Testis (tissue), 3 donors: ENCODE measurements around the gene ARHGEF40. TPM values are rescaled to one million over a fixed set of nuclear protein-coding genes. Genes with fewer than 3 reads are reported as not detected.

Experiments used
- DNase-seq: peaks from one replicate; pipeline ENCODE4 v3.0.0-alpha.2; 2019
- H3K27ac ChIP-seq, 2 donors: fragments of 200-600 bp; sonication (generic); one replicate each; pipeline ENCODE4 v1.5.1; 2019
- H3K27me3 ChIP-seq: fragments of 200-600 bp; sonication (generic); one replicate; pipeline ENCODE4 v1.5.1; 2019
- H3K36me3 ChIP-seq: fragments of 200-600 bp; sonication (generic); one replicate; pipeline ENCODE4 v1.5.1; 2017; ENCODE audit warnings: low read depth; ENCODE audit errors: missing control alignments
- H3K4me1 ChIP-seq: fragments of 200-600 bp; sonication (generic); one replicate; pipeline ENCODE4 v1.5.1; 2019
- H3K4me3 ChIP-seq, 2 donors: fragments of 200-600 bp; sonication (generic); one replicate each; pipeline ENCODE4 v1.5.1; 2017 to 2019
- H3K9me3 ChIP-seq: fragments of 200-600 bp; sonication (generic); one replicate; pipeline ENCODE4 v1.5.1; 2017
- CTCF ChIP-seq, 3 experiments: fragments of 450-650 bp in 2 of 3; fragments of 200-600 bp in 1 of 3; sonication (generic) in 1 of 3; IDR thresholded peaks; one replicate each; pipeline ENCODE4 v1.5.1; 2016 to 2019; ENCODE audit warnings: antibody characterized with exemption in 3 of 3, mild to moderate bottlenecking in 2 of 3, moderate library complexity in 1 of 3
- POLR2A ChIP-seq: fragments of 450-650 bp; IDR thresholded peaks from one replicate; pipeline ENCODE4 v1.6.1; 2017; ENCODE audit warnings: antibody characterized with exemption, mild to moderate bottlenecking, moderate library complexity
- WGBS, 2 donors: methylation state at CpG; one replicate each; pipeline ENCODE4 v1.1.5; 2018; 5-methylcytosine and 5-hydroxymethylcytosine counted together
- intact Hi-C: fragments of 100-400 bp; cut with DNase I; formaldehyde crosslinking; loops from one replicate; pipeline ENCODE4 v1.15.1; 2023; ENCODE audit warnings: low total_unique reads
- polyA plus RNA-seq: library from polyadenylated mRNA; stranded (reverse); fragments of 350-450 nt; fragmentation: Illumina TruSeq; extraction: RNeasy Lipid Tissue Mini Kit (QIAGEN cat#74804); gene quantifications from one replicate; pipeline ENCODE4 v1.2.3, GENCODE V29; 2014; ENCODE audit warnings: low read depth, low replicate concordance; ENCODE audit not compliant: insufficient read depth
- total RNA-seq, 2 donors: library from RNA; depleted of rRNA; stranded (reverse); fragments of >200 nt; gene quantifications; one replicate each; pipeline ENCODE4 v1.2.3, GENCODE V29; 2016

Gene ARHGEF40
- total and polyA plus RNA-seq, 3 donors from 2014 or later: 22.0 to 36.9 (median 30.5) TPM

DNA sequence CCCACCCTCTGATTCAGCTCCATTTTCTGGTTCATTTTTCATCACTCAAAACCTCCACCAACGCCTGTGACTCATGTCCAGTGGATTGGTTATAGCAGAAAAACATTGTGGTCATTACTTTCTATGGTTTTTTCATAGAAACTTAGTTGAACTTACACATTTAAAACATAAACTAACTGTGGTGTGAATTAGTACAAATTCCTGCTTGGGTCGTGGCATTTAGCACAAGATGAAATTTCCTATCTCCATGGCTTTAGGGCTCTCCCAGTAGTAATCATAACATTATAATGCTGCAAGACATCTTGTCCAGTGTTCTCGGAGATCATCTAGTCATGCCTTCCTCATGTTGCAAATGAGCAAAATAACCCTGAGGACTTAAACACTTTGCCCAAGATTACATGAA is 20.8 kb upstream of the ARHGEF40 start:
- WGBS, 2 donors: 46 to 57% methylated on average over 3 of the region's 3 CpGs
- H3K4me3 ChIP-seq: no peak overlapping the region
- no peaks in the 10 kb centered on the region for H3K9me3 ChIP-seq
- no peaks in the 10 kb centered on the region for H3K36me3 ChIP-seq
- H3K27ac ChIP-seq: no peak overlapping the region
- H3K27me3 ChIP-seq: no peaks in the 10 kb centered on the region
- intact Hi-C loops: no loop called here
- peaks cover 13% of the 10 kb centered on the region for H3K4me1 ChIP-seq
- no peak for TF ChIP-seq CTCF (IDR thresholded peaks at IDR 0.05)
- TF ChIP-seq POLR2A: no peak
- DNase-seq: no peak

- H3K9me3 ChIP-seq: no peaks in the 10 kb centered on the region
- H3K27me3 ChIP-seq: no peaks in the 10 kb centered on the region
- H3K4me1 ChIP-seq: peaks cover 13% of the 10 kb centered on the region
- WGBS, 2 donors: 89% methylated on average over 3 of the region's 3 CpGs
- intact Hi-C loops: no loop called here
- TF ChIP-seq POLR2A (no peak), CTCF (IDR thresholded peaks at IDR 0.05) (no peak)
- H3K27ac ChIP-seq: no peak overlapping the region
- H3K36me3 ChIP-seq: no peaks in the 10 kb centered on the region
- no peak for DNase-seq
- no peak overlapping the region for H3K4me3 ChIP-seq
Measured at GRCh38 chr14:21050597-21050996, 19.5 kb upstream of the ARHGEF40 start.

DNA sequence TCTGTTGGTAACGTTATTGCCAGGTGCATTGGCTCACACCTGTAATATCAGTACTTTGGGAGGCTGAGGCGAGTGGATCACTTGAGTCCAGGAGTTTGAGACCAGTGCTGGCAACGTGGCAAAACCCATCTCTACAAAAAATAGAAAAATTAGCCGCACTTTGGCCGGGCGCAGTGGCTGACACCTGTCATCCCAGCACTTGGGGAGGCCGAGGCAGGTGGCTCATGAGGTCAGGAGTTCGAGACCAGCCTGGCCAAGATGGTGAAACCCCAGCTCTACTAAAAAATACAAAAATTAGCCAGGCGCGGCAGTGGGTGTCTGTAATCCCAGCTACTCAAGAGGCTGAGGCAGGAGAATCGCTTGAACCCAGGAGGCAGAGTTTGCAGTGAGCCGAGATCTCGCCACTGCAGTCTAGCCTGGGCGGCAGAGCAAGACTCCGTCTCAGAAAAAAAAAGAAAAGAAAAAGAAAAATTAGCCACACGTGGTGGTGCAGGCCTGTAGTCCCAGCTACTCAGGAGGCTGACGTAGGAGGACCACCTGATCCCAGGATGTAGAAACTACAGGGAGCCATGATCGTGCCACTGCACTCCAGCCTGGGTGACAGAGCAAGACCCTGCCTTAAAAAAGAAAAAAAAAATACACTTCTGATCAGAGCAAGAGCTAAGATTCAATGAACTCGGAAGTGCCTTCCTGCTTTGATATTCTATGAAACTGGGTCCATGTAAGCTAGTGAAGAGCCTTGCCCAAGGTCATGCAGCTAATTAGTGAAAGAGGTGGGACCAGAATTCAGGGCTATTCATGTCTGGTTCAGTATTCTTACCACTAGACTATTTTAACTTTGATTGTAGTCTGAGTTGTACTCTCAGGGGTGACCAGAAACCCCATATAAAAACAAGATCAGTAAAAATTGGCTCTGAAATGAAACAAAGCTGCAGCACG is 16.7 kb upstream of the ARHGEF40 start:
- intact Hi-C loops: no loop called here
- no peaks in the 10 kb centered on the region for H3K27me3 ChIP-seq
- DNase-seq: no peak
- no peak for TF ChIP-seq CTCF (IDR thresholded peaks at IDR 0.05)
- TF ChIP-seq POLR2A: no peak
- H3K4me1 ChIP-seq: peaks cover 10% of the 10 kb centered on the region
- no peak overlapping the region for H3K27ac ChIP-seq
- H3K36me3 ChIP-seq: no peaks in the 10 kb centered on the region
- H3K9me3 ChIP-seq: no peaks in the 10 kb centered on the region
- H3K4me3 ChIP-seq: no peak overlapping the region
- 80 to 86% methylated on average over 15 to 20 of the region's 20 CpGs for WGBS, 2 donors

- Histone ChIP-seq H3K4me1 (peaks cover 2% of the 10 kb centered on the region), H3K4me3 (no peak overlapping the region), H3K27me3 (no peaks in the 10 kb centered on the region), H3K27ac (no peak overlapping the region), H3K9me3 (no peaks in the 10 kb centered on the region), H3K36me3 (no peaks in the 10 kb centered on the region)
- DNase-seq: no peak
- WGBS, 2 donors: 60 to 62% methylated on average over 3 of the region's 3 CpGs
- intact Hi-C loops: no loop called here
- TF ChIP-seq CTCF (IDR thresholded peaks at IDR 0.05) (no peak), POLR2A (no peak)
Measured at GRCh38 chr14:21054123-21054767, 15.9 kb upstream of the ARHGEF40 start.
